Stimulated activated CD4-positive, alpha-beta T cell treated with anti-CD3 and anti-CD28 coated beads, TNF-alpha, amount 100 ng/mL, for 4 hours (primary cell): ENCODE measurements around the gene RINL.
"Not testable (repeated sequence)": the region's sequence is repeated elsewhere in the genome, so short reads cannot be mapped to it uniquely, and the experiment has no call there.

Experiments used
- DNase-seq, 3 experiments: peaks; one replicate each; pipeline ENCODE4 v3.0.0-alpha.2; 2020; ENCODE audit warnings: low read depth in 3 of 3

The RINL gene

GRCh38 chr19:38904581-38905539 is 26.8 kb upstream of the RINL start:
- DNase-seq = no peak

- DNase-seq = no peak
Observed at GRCh38 chr19:38901683-38902082, 23.6 kb upstream of the RINL start.

- DNase-seq = no peak
Observed at GRCh38 chr19:38900743-38901190, 22.7 kb upstream of the RINL start.

GRCh38 chr19:38900202-38900629 is 22.1 kb upstream of the RINL start:
- no peak for DNase-seq

GRCh38 chr19:38899447-38900201 is 21.5 kb upstream of the RINL start, which contains the start of the genes NFKBIB and SIRT2:
TSS of gene NFKBIB (plus strand) at chr19:38899969. CDS start at chr19:38900033, 64 bp downstream.
TSS of gene SIRT2 (minus strand) at chr19:38899618. CDS start at chr19:38899521, 97 bp downstream.
- peak; percentile 91 to 99 (median 98) for DNase-seq

GRCh38 chr19:38898788-38899446 is 20.8 kb upstream of the RINL start:
- no peak for DNase-seq

GRCh38 chr19:38894968-38895367 is 16.9 kb upstream of the RINL start:
- no peak for DNase-seq

GRCh38 chr19:38893341-38893771 is 15.3 kb upstream of the RINL start:
- DNase-seq = no peak

GRCh38 chr19:38892841-38893240 is 14.8 kb upstream of the RINL start:
- no peak for DNase-seq

- no peak for DNase-seq
Observed at GRCh38 chr19:38891771-38892170, 13.7 kb upstream of the RINL start.

- DNase-seq = no peak
Observed at GRCh38 chr19:38890686-38891085, 12.6 kb upstream of the RINL start.

GRCh38 chr19:38889803-38890202 is 11.7 kb upstream of the RINL start:
- no peak for DNase-seq

- DNase-seq = no peak
Observed at GRCh38 chr19:38888876-38889275, 10.8 kb upstream of the RINL start.

- DNase-seq = not testable (repeated sequence)
Observed at GRCh38 chr19:38884691-38885090, 6.6 kb upstream of the RINL start.

- DNase-seq = no peak
Observed at GRCh38 chr19:38883286-38883685, 5.2 kb upstream of the RINL start.

GRCh38 chr19:38880882-38881609 is 3.0 kb upstream of the RINL start:
- no peak for DNase-seq

GRCh38 chr19:38880076-38880881 is 2.2 kb upstream of the RINL start:
- DNase-seq = no peak

- no peak for DNase-seq
Observed at GRCh38 chr19:38879400-38879751, 1.3 kb upstream of the RINL start.

- DNase-seq = no peak
Observed at GRCh38 chr19:38878575-38879399, 712 bp upstream of the RINL start.
